Ascending aorta (tissue), 2 donors: ENCODE results near the gene PKN1. TPM values are rescaled to one million over a fixed set of nuclear protein-coding genes. Genes with fewer than 3 reads are reported as not detected.
"Not testable (repeated sequence)": the region's sequence is repeated elsewhere in the genome, so short reads cannot be mapped to it uniquely, and the experiment has no call there.

Source experiments
- DNase-seq, 2 donors: peaks; one replicate each; pipeline ENCODE4 v3.0.0-alpha.2; 2019; ENCODE audit warnings: low spot score in 2 of 2
- H3K27ac ChIP-seq, 2 donors: fragments of 200-600 bp; sonication (generic); one replicate each; pipeline ENCODE4 v1.5.1; 2016 to 2017; ENCODE audit warnings: mild to moderate bottlenecking in 1 of 2
- H3K27me3 ChIP-seq: fragments of 200-600 bp; sonication (generic); one replicate; pipeline ENCODE4 v1.5.1; 2017
- H3K36me3 ChIP-seq, 2 donors: fragments of 200-600 bp; sonication (generic); one replicate each; pipeline ENCODE4 v1.5.1; 2016
- H3K4me1 ChIP-seq, 2 donors: fragments of 200-600 bp; sonication (generic); one replicate each; pipeline ENCODE4 v1.5.1; 2016 to 2017; ENCODE audit warnings: mild to moderate bottlenecking in 1 of 2
- H3K4me3 ChIP-seq, 2 donors: fragments of 200-600 bp; sonication (generic); one replicate each; pipeline ENCODE4 v1.5.1; 2016 to 2017; ENCODE audit warnings: mild to moderate bottlenecking in 1 of 2
- H3K9me3 ChIP-seq, 2 donors: fragments of 200-600 bp; sonication (generic); one replicate each; pipeline ENCODE4 v1.5.1; 2016
- intact Hi-C: fragments of 100-400 bp; cut with DNase I; formaldehyde crosslinking; loops from one replicate; pipeline ENCODE4 v1.15.1; 2023
- total RNA-seq: library from RNA; depleted of rRNA; stranded (reverse); fragments of >200 nt; gene quantifications from one replicate; pipeline ENCODE4 v1.1.0, GENCODE V29; 2016
- TF ChIP-seq, protein P1 (sequence below), 3 experiments: fragments of 200-600 bp in 2 of 3; fragments of 450-650 bp in 1 of 3; sonication (generic) in 2 of 3; IDR thresholded peaks; one replicate each; pipeline ENCODE4 v1.5.1; 2016 to 2019; ENCODE audit warnings: antibody characterized with exemption in 3 of 3, mild to moderate bottlenecking in 1 of 3, moderate library complexity in 1 of 3

Gene PKN1
- total RNA-seq, 1 donor from 2014 or later, result 231 TPM

DNA sequence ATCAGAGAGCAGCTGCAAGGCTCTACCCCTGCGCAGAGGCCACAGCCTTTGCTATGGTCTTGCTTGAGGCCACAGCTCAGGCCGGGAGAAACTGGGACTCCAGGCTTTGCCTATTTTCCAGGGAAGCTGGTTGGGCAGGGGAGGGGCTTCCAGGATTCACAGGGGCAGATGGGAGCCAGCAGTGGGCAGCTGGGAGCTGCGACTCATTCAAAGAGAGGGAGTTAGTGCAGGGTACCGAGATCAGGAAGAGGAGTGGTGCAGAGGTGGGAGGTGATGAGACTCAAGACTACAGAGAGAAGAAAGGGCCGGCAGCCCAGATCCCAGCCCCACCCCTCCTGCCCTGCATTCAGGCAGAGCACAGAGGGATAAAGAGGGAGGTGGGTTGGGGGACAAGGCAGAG is 39.8 kb upstream of the PKN1 start:
- Histone ChIP-seq H3K4me1 (no peaks in the 10 kb centered on the region), H3K27ac (no peak overlapping the region), H3K27me3 (no peaks in the 10 kb centered on the region), H3K4me3 (no peak overlapping the region), H3K9me3 (no peaks in the 10 kb centered on the region), H3K36me3 (peaks cover 85 to 86% of the 10 kb centered on the region in 2 donors)
- TF ChIP-seq, protein P1, sequence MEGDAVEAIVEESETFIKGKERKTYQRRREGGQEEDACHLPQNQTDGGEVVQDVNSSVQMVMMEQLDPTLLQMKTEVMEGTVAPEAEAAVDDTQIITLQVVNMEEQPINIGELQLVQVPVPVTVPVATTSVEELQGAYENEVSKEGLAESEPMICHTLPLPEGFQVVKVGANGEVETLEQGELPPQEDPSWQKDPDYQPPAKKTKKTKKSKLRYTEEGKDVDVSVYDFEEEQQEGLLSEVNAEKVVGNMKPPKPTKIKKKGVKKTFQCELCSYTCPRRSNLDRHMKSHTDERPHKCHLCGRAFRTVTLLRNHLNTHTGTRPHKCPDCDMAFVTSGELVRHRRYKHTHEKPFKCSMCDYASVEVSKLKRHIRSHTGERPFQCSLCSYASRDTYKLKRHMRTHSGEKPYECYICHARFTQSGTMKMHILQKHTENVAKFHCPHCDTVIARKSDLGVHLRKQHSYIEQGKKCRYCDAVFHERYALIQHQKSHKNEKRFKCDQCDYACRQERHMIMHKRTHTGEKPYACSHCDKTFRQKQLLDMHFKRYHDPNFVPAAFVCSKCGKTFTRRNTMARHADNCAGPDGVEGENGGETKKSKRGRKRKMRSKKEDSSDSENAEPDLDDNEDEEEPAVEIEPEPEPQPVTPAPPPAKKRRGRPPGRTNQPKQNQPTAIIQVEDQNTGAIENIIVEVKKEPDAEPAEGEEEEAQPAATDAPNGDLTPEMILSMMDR (IDR thresholded peaks at IDR 0.05), result no peak
- DNase-seq, result no peak
- intact Hi-C loops, result no loop called here

DNA sequence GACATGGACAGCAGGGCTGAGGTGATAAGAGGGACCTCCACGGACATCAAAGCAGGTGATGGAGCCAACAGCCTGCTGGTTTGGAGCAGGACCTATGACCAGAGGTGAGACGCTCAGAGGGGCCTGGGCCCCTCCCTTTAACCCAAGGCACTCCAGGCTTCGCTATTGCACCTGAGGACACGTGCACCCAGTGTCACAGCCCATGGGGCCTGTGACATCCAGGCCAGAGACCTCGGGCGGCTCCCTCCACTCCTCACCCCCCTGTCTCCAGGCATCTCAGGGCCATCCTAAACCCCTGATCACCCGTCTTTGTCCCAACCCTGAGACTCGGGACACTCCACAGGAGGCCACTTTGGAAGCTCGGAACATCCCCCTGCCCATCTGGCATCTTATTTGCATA is 38.9 kb upstream of the PKN1 start:
- Histone ChIP-seq H3K4me1 (no peaks in the 10 kb centered on the region), H3K9me3 (no peaks in the 10 kb centered on the region), H3K27me3 (no peaks in the 10 kb centered on the region), H3K27ac (no peak overlapping the region), H3K4me3 (no peak overlapping the region), H3K36me3 (peaks cover 88 to 90% of the 10 kb centered on the region in 2 donors)
- no peak for DNase-seq
- TF ChIP-seq, protein P1 (IDR thresholded peaks at IDR 0.05), result no peak
- intact Hi-C loops, result no loop called here

DNA sequence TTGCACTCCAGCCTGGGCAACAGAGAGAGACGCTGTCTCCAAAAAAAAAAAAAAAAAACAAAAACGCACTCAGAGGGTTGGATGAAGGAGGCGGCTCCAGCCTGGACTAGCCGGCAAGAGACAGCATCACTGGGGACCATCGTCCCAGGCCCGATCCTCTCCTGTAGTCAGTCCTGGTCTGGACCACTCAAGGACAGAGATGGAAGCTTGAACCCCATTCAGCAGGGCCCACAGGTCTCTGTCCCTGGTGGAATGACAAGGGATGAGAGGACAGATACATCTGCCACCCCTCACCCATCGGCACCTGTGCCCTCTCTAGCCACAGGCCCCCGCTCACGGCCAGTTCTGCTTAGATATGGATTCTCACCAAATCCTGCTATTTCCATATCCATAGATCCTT is 37.8 kb upstream of the PKN1 start:
- H3K27me3 ChIP-seq, result no peaks in the 10 kb centered on the region
- no peaks in the 10 kb centered on the region for H3K4me1 ChIP-seq
- no peak overlapping the region for H3K27ac ChIP-seq
- no peak for DNase-seq
- H3K9me3 ChIP-seq, result no peaks in the 10 kb centered on the region
- TF ChIP-seq, protein P1 (IDR thresholded peaks at IDR 0.05), result no peak
- peaks cover 92 to 93% of the 10 kb centered on the region in 2 donors for H3K36me3 ChIP-seq
- intact Hi-C loops, result no loop called here
- no peak overlapping the region for H3K4me3 ChIP-seq

DNA sequence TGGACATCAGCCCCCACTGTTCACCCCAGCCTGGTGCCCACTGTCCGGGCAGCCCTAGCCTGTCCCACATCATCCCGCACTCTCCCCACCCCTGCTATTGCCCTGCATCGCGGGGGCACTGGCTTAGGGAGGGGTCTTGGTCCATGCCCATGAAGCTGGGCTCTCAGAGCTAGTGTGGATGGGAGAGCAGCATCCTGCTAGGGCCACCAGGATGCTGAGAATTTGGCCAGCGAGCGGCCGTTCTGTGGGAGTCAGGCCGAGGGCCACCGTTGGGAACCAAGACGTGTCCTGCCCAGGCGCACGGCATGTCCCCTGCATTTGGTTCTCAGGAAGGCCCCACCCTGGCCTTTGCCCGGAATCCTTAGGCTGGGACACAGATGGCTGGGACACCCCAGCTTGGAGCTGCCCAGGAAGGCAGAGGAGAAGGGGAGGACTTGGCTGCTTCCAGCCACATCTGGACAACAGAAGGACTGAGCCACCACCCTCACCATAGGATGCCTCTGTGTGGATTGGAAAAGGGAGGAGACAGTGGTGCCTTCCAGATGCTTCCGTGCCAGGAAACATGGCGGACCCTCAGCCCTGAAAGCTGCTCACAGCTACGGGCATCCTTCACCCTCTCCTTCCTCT is 37.3 kb upstream of the PKN1 start:
- Histone ChIP-seq H3K9me3 (no peaks in the 10 kb centered on the region), H3K27ac (no peak overlapping the region), H3K4me3 (no peak overlapping the region), H3K4me1 (no peaks in the 10 kb centered on the region), H3K27me3 (no peaks in the 10 kb centered on the region), H3K36me3 (peaks cover 92 to 93% of the 10 kb centered on the region in 2 donors)
- no peak for DNase-seq
- TF ChIP-seq, protein P1 (IDR thresholded peaks at IDR 0.05), result no peak
- intact Hi-C loops, result no loop called here

DNA sequence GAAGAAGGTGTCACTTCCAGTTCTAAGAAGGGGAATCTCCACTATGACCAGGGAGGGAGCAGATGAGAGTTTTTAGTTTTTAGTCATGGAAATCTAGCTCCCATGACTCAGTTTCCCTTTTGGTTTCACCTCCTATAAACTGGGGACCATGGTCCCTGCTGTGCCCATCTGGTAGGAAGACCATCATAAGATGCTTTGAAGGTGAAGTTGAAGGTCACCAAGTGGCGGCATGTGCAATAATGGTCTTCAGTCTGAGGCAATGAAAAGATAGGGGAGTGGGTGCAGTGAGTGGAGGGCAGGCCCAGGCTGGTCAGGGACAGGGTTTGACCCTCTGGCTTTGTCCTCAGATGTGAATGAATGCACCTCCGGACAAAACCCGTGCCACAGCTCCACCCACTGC is 36.4 kb upstream of the PKN1 start:
- H3K9me3 ChIP-seq, H3K27me3 ChIP-seq, DNase-seq, H3K4me1 ChIP-seq, intact Hi-C loops, H3K27ac ChIP-seq, H3K4me3 ChIP-seq: not testable (repeated sequence)
- peaks cover 92 to 93% of the 10 kb centered on the region in 2 donors for H3K36me3 ChIP-seq

DNA sequence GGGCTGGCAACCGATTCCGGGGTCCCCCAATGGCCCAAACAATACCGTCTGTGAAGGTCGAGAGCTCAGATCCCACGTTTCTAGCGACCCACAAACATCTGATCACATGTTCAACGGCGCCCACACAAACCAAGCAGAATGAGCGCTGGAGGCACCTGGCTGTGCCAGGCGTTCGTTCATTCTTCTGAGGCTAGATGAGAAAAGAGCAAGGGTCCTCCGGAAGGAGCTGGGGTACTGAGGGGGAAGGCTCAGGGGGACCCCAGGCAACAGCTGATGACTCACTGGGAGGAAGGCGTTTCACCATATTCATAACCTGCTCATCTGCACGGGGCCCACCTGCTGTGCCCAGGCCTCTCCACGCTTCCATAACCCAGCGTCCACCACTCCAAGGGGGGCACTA is 35.9 kb upstream of the PKN1 start:
- DNase-seq, H3K27me3 ChIP-seq, H3K4me1 ChIP-seq, H3K9me3 ChIP-seq, intact Hi-C loops, H3K27ac ChIP-seq, H3K4me3 ChIP-seq: not testable (repeated sequence)
- peaks cover 92 to 93% of the 10 kb centered on the region in 2 donors for H3K36me3 ChIP-seq

DNA sequence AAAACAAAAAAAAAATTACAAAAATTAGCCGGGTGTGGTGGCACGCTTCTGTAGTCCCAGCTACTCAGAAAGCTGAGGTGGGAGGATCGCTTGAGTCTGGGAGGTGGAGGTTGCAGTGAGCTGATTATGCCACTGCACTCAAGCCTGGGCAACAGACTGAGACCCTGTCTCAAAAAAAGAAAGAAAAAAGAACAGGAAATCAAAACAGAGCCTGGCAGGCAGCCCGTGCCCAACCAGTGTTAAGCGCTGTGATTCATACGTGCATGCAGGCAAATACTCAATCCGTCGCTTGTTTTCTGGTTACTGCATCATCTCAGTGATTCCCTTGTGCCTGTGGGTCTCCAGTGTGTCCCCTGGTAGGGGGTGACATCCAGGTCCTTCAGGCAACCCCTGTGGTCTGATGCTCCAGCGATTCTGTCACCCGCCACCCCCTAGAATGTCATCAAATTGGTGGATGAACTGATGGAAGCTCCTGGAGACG is 32.1 kb upstream of the PKN1 start:
- Histone ChIP-seq H3K27me3 (no peaks in the 10 kb centered on the region), H3K4me1 (peaks cover 2 to 3% of the 10 kb centered on the region in 2 donors), H3K36me3 (peaks cover 89 to 93% of the 10 kb centered on the region in 2 donors), H3K27ac (peak overlapping the region; percentile 27 to 75), H3K4me3 (no peak overlapping the region), H3K9me3 (no peaks in the 10 kb centered on the region)
- TF ChIP-seq, protein P1 (IDR thresholded peaks at IDR 0.05), result no peak
- no peak for DNase-seq
- intact Hi-C loops, result no loop called here
